NK-92 treated with Interleukin-12 subunit alpha and Interleukin-12 subunit beta, amount 100 ng/mL, for 24 hours (cell line): ENCODE results near the gene GDNF.
"Not testable (repeated sequence)": the region's sequence is repeated elsewhere in the genome, so short reads cannot be mapped to it uniquely, and the experiment has no call there.

ENCODE experiments used
- DNase-seq: peaks from one replicate; lab custom pipeline; 2025; lab: John Stamatoyannopoulos, UW

GDNF gene

DNA sequence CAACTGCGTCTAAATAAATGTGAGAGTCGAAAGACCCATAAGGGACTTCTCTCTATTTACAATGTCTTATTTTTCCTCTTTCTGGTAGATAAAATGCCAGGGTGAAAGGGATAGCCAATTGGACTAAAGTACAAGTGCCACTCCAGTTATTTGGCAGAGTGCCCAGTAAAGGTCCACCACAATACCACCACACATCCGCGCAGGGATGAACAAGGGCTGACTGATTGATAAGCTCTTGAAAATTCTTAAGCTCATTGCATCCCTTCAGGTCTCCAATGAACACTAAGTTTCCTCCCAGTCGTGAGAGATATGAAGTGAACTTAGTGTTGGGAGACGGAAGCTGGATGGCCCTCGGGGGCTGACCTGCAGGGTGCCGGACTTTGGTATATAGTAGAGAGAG is 58.4 kb downstream of the GDNF start:
- not testable (repeated sequence) for DNase-seq

DNA sequence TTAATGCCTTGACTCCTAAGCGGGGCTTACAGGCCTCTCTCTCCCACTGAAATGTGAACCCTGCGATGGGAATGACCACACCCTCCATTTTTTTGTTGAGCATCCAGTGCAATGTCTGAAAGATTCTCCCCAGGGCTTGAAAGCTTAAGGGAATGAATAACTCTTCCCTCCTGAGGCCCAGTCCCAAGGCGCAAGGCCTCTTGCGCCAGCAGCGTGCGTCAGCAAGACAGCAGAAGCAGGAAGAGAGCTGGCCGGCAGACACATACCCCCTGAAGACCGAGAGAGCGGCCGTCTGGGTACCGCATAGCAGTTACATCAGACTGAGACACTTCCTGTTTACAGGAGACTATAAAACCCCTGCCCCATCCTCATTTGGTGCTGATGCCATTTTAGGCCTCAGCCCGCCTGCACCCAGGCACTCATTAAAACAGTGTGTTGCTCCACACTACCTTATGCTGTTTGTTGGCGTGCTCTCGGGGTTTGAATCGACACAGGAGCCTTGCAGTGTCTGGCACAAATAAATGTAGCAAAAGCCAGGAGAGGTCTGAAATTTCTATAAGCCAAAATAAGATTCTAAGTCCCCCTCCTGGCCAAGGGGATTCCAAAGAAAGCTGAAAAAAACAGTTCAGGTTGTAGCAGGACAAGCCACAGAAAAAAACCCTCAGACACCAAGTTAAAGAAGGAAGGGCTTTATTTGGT is 62.3 kb downstream of the GDNF start:
- no peak for DNase-seq

DNA sequence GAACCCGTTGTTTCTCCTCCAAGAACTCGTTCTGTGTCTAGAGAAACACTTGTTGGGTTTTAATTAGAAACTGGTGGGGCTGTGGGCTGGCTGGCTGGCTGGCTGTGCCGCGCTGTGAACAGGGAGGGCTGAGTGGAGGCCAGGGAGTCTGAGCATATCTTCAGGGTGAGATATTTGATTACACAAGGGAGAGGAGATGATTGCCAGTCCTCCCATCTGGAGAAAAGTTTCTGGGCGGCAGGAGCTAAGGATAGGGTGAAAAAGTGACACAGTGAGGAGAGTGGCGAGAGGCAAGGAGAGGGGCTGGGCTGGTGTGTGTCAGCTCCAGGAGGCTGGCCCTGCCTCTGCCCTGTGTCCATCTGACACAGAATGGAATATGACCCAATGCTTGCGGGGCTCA is 63.0 kb downstream of the GDNF start:
- no peak for DNase-seq

DNA sequence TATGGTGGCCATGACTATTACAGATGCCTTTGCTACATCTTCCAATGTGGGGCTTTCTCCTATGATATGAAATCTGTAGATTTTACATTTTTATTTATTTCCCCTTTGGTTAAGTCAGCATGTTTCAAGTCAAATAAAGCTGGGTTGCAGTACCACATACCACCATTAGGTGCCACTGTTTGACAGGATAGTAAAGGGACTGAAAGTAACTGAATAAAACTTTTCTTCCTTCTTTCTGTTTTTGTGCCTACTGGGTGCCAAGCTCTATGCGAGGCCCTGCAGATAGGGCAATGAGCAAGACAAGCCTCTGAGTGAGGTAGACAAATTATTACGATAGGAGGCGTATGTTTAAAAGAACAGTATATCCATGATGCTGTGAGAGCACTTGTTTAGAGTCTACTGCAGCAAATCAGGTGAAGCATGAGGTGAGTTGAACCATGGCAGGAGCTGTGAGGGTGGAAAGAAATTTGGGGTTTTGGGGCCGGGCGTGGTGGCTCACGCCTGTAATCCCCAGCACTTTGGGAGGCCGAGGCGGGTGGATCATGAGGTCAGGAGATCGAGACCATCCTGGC is 64.8 kb downstream of the GDNF start:
- DNase-seq, result no peak

DNA sequence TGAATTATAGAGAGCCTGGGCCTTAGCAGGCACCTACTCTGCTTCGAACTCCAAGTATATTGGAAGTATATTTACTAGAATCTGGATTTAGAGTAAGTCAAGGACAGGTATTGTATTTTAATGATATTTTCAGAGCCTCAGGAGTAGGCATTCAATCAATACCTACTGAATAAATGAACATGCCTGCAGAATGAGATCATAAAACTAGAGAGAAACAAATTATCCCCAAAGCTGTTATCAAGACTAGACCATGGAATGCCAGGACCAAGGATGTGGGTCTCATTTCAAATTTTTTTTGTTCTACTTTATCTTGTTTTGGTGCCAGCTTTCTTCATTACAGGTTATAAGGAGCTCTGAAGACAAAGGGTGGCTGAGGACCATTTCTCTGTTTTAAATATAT is 66.0 kb downstream of the GDNF start:
- no peak for DNase-seq

DNA sequence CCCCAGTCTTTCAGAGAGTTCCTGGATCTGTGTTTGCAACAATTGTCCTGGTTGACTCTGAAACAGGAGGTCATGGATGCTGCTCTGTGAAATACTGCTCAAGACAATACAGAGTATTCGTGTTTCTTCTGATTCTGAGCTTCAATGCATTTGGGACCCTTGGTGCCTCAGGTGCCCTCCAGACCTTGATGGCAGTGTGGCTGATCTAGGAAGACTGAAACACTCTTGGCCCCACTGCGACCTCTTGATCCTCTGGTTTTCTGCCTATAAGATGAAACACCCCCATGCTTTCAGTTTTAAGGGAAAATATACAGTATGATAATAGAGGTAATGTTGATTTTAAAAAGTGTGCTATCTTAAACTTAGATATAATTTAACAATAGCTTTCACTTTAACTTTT is 67.6 kb downstream of the GDNF start:
- no peak for DNase-seq

DNA sequence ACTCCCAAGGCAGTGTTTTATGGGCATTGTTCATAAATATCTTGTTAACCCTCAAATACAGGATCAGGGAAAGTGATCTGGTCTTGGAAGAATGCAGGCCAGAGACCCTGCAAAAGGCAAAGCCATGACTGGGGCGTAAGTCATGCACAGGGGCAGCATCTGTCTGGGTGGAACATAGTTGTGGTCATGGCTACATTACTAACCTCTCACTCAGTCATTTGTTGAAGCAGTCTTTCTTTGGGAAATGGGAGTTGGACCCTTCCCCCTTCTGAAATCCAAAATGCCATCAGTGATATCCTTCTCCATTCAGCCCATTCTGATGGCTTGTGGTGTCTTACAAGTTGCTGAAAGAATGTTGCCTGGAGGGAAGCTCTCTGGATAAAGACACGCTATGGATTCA is 68.1 kb downstream of the GDNF start:
- DNase-seq, result no peak

DNA sequence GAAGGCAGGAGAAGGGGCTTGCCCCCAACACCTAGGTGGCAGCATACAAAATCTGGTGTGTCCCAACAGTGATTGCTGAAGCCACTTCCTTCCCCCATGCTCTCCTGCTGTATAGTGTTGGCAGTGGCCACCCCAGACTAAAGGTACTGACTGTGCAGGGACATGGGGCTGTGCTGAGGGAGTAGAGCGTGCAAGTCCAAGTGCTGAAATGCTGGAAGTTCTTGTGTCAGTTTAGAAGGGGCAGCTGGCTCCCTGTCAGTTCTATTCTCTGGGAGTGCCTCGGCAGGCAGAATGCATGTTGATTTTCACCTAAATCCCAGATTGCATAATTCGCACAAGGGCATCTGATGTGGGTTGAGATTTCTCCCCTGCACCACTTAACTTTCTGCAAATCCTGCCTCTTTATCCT is 68.6 kb downstream of the GDNF start:
- no peak for DNase-seq

DNA sequence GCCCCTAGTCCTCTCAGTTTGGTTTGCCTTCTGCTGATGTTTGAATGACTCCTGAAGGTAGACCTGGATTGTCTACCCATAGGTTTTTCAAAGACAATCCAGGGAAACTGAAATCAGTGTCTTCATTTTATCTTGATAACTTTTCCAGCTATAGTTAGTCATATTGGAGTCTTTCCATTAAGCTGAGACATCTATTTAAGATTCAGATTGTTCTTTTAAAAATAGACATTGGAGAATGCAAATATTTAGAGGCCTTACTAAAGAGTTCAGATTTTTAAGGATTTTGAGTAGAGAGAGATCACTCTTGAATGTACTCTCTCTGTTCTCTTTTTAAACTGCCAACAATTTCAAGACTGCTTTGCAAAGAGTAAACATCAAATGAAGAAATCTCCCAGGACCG is 69.1 kb downstream of the GDNF start:
- DNase-seq, result no peak

DNA sequence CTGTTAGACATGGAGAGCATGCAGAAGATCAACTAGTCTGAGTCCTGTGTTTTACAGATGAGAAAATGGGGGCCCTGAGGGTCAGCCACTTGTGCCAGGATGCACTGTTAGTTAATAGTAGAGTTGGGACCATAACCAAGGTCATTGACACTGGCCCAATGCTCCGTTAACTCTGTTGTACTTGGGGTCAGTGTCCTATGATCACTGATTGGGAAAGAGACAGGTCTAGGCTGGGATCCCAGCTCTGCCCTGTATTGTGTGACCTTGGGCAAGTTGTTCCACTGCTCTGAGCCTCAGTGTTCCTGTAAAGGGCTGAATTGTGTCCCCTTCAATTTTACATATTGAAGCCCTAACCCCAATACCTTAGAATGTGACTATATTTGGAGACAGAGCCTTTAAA is 70.0 kb downstream of the GDNF start:
- no peak for DNase-seq

DNA sequence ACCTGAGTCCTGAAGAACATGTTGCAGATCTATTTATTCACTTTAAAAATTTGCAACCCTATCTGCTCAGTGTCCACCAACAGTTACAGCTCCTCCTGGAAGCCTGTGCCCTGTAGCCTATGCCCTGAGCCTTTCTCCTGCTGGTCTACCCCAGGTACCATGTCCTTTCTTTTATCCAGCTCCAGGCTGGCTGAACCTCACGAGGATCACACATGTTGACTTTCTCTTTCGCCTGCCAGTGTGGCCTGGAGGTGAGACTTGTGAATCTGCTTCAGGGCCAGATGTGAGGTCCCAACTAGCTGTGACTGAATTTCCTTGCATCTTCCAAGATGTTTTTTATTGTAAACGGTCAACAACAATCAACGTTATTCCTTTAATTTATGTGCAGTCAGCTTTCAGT is 70.7 kb downstream of the GDNF start:
- no peak for DNase-seq

DNA sequence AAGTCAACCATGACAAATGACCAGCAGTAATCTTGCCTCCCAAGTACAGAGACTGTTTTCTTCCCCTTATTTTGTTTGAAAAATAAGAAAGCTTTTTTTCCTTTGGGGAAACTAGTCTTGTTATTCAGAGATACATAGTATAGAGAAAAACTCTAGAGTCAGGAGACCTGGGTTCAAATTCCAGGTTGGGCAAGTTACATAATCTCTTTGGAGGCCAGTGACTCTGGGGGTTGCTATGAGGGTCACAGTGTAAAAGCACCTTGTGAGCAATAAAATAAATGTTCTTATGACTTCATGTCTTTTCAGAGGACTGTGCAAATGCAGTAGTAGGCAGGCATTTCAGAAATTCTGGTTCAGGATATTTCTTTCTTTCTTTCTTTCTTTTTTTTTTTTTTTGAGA is 71.5 kb downstream of the GDNF start:
- DNase-seq, result no peak

DNA sequence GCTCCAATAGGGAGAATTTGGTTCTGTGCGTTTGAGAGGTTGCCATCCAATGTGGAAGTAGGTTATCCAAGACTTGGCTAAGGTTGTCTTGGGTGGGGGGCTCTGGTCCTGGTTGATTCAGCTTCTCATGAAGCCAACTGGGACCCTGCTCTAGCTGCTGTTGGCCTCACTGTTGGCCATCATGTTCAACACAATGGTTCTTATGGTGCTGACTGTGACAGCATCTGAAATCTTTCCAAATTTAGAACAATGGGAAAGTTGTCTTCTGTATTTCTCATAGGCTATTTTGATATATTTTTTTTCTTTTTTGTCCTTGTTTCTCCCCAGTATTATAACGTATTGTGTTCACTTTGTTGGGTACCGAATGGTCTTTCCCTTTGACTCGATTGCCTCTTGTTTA is 71.9 kb downstream of the GDNF start:
- DNase-seq, result no peak

DNA sequence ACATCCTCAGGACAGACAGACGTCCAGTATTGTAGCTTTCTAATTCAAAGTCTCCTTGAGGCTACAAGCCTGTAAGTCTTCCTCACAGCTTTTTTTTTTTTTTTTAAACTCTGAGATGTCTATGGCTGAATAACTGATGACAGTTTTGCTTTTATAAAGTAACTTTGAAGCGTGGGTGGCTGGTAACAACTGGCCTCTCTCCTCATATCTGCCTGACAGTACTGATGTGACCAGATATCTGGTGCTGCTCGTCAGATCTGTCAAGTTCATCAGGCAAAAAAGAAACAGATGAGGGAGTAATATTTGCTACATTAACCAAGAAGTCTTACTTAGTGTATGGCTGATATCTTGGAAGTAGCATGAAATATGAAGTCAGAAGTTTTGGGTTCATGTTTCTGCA is 72.6 kb downstream of the GDNF start:
- DNase-seq, result no peak
